Thyroid gland (tissue), 4 donors: Measurements from ENCODE around the gene LRRC74B.

Source experiments
- POLR2A ChIP-seq, 2 donors: fragments of 450-650 bp; IDR thresholded peaks; one replicate each; pipeline ENCODE4 v1.6.1; 2017; ENCODE audit warnings: antibody characterized with exemption in 2 of 2, mild to moderate bottlenecking in 2 of 2, moderate library complexity in 1 of 2
- TF ChIP-seq, protein P1 (sequence below), 6 experiments: fragments of 200-600 bp in 3 of 6; fragments of 450-650 bp in 3 of 6; sonication (generic) in 3 of 6; IDR thresholded peaks; one replicate each; pipeline ENCODE4 v1.5.1; 2016 to 2019; ENCODE audit warnings: antibody characterized with exemption in 6 of 6, mild to moderate bottlenecking in 2 of 6, inconsistent platforms in 1 of 6, moderate library complexity in 1 of 6

DNA sequence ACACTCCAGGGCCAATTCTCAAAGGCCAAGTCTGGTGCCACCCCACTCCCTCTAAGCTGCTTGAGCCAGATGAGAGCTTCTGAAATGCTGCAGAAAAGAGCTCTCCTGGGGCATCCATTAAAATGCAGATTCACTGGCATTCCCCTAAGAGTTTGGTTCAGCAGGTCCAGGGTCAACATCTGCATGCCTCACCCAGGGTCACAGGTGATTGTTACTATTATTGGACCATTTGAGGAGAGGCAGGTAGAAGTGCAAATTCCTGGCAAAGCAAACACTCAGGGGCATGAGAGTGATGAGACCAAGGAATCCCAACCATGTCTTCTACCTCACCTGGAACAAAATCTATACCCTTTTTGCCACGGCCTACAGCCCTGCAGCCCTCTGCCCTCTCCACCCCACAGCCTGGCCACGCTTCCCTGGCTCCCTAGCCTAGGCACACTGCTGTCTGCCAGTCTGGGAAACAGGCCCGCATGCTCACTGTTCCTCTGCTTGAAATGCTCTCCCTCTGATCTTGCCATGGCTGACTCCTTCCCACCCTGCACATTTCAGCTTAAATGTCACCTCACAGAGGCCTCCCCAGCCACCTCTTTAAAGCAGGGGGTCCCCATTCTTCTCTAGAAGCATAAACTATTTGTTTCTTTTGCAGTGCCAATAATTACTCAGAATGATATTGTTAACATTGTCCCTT lies 35.2 kb upstream of the LRRC74B start:
- TF ChIP-seq, protein P1, sequence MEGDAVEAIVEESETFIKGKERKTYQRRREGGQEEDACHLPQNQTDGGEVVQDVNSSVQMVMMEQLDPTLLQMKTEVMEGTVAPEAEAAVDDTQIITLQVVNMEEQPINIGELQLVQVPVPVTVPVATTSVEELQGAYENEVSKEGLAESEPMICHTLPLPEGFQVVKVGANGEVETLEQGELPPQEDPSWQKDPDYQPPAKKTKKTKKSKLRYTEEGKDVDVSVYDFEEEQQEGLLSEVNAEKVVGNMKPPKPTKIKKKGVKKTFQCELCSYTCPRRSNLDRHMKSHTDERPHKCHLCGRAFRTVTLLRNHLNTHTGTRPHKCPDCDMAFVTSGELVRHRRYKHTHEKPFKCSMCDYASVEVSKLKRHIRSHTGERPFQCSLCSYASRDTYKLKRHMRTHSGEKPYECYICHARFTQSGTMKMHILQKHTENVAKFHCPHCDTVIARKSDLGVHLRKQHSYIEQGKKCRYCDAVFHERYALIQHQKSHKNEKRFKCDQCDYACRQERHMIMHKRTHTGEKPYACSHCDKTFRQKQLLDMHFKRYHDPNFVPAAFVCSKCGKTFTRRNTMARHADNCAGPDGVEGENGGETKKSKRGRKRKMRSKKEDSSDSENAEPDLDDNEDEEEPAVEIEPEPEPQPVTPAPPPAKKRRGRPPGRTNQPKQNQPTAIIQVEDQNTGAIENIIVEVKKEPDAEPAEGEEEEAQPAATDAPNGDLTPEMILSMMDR (IDR thresholded peaks at IDR 0.05): no peak
- TF ChIP-seq POLR2A (IDR thresholded peaks at IDR 0.05): no peak
